ENCODE results near the gene POLR1E.

DNA sequence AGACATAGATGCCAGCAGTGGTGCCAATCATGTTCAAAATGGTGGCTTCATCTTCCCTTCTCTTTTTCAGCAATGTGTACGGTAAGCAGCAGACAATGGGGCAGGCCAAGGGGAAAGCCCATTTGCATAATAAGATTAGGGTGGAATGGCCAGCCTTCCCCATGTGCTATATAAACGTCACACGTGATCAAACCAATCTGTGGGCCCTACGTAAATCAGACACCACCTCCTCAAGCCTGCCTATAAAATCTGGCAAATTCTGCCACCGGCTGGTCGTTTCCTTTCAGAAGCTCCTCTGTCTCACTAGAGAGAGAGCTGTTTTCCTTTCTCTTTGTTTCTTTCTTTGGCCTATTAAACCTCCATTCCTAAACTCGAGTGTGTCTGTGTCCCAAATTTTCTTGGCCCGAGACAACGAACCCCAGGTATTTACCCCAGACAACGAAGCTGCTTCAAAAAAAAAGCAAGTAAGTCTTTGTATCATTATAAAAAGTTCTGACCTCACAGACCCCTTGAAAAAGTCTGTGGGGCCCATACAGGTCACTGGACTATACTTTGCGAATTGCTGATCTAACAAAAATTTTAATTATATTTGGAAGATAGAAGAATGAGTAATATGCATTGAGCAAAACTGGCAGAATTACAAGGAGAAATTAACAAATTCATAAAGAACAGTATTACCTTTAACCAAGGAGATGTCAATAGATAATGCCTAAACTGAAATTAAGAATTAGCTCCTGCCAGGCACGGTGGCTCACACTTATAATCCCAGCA is 35.7 kb upstream of the POLR1E start:
- TF ChIP-seq, protein P1, sequence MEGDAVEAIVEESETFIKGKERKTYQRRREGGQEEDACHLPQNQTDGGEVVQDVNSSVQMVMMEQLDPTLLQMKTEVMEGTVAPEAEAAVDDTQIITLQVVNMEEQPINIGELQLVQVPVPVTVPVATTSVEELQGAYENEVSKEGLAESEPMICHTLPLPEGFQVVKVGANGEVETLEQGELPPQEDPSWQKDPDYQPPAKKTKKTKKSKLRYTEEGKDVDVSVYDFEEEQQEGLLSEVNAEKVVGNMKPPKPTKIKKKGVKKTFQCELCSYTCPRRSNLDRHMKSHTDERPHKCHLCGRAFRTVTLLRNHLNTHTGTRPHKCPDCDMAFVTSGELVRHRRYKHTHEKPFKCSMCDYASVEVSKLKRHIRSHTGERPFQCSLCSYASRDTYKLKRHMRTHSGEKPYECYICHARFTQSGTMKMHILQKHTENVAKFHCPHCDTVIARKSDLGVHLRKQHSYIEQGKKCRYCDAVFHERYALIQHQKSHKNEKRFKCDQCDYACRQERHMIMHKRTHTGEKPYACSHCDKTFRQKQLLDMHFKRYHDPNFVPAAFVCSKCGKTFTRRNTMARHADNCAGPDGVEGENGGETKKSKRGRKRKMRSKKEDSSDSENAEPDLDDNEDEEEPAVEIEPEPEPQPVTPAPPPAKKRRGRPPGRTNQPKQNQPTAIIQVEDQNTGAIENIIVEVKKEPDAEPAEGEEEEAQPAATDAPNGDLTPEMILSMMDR (IDR thresholded peaks at IDR 0.05; ENCODE audit: low read depth, low read length) = no peak
- TF ChIP-seq, protein P2, sequence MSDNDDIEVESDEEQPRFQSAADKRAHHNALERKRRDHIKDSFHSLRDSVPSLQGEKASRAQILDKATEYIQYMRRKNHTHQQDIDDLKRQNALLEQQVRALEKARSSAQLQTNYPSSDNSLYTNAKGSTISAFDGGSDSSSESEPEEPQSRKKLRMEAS (IDR thresholded peaks at IDR 0.05; ENCODE audit: low read depth, low read length) = no peak
- no peak for TF ChIP-seq POLR2A (IDR thresholded peaks at IDR 0.05; ENCODE audit: extremely low read depth, insufficient read length)

Measured in NB4 (cell line).